HG02970 (cell line): ENCODE results near the gene C10orf71.

Source experiments
- ATAC-seq: cut with Tn5 transposase; IDR thresholded peaks from one replicate; pipeline ENCODE4 v1.9.1; 2021; ENCODE audit warnings: mild to moderate bottlenecking, moderate library complexity, moderate number of reproducible peaks; ENCODE audit not compliant: unreplicated experiment, low FRiP score

Gene C10orf71

GRCh38 chr10:49329146-49329505 lies 30.2 kb downstream of the C10orf71 start:
- no peak for ATAC-seq

GRCh38 chr10:49330127-49330665 lies 31.2 kb downstream of the C10orf71 start:
- ATAC-seq = no peak

DNA sequence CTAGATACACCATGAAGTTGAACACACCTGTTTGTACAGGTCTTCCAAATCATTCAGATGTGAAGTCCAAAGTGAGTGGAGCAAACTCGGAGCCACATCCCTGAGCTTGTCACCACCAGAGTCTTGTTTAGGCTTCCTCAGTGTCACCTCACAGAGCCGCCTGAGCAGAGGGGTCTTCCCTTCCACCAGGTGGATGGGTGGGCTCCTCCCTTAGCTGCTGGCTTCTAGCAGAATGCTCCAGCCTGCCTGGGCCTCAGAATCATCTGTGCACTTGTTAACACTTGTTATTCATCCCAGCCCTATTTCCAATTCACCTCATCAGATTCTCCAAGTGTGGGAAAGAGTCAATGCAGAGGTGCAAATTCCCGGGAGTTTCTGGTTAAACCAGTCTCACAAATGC lies 32.5 kb downstream of the C10orf71 start:
- ATAC-seq = no peak

- ATAC-seq = no peak
Observed at GRCh38 chr10:49332333-49332732, 33.4 kb downstream of the C10orf71 start.

DNA sequence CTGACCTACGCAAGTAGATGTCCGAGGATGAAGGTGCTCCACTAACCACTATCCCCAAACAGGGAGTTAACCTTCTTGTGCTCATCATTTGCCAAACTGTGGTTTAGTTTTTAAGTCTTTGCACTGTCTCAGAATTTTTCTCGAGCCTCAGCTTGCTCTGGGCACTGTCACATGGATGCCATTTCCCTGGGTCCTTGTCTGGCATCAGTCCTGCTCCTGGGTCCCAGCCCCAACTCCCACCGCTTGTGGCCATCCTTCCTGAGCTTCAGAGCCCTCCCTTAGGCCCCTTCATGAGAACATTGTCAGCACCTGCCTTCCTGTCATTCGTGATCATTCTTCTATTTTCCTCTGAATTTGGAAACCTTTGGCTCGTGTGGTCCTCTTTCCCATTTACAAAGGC lies 33.8 kb downstream of the C10orf71 start:
- ATAC-seq = no peak

DNA sequence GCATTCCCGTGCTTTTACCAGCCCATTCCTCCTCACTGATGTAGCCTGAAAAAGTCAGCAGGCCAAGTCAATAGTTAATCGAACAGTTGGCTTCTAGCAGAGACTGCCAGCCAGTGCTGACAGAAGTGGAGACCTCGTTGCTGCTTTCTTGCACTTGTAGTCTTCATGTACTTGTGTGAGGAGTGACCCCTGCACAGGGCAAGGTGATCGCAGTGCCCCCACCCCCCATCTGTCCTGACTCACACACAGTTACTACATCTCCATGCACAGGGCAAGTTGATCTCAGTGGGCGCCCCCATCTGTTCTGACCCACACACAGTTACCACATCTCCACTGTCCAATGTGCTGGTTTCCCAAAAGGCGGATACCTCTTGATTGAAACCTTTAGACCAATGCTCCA lies 34.2 kb downstream of the C10orf71 start:
- no peak for ATAC-seq

DNA sequence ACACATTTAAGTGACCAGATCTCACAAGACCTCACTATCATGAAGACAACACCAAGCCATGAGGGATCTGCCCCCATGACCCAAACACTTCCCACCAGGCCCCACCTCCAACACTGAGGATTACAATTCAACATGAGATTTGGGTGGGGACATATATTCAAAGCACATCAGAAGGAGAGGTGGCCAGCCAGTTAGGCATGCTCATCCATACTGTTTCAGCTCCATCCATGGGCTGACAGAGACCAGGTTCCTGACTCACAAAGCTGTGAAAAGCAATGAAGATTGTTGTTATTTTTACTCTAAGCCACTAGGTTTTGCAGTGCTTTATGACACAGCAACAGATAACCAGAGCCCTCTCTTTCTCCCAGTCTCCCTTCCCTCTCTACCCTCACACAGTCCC lies 36.0 kb downstream of the C10orf71 start:
- no peak for ATAC-seq

DNA sequence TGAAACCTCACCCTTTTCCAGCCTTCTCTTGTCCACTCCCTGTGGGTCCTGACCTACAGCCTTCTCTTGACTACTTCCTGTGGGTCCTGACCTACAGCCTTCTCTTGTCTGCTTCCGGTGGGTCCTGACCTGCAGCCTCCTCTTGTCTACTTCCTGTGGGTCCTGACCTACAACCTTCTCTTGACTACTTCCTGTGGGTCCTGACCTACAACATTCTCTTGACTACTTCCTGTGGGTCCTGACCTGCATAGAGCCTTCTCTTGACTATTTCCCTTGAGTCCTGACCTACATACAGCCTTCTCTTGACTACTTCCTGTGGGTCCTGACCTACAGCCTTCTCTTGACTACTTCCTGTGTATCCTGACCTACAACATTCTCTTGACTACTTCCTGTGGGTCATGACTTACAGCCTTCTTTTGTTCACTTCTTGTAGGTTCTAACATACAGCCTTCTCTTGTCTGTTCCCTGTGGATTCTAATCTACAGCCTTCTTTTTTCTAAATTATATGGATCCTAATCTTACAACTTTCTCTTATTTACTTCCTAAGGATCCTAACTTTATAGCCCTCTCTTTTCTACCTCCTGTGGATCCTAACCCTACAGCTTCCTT lies 36.5 kb downstream of the C10orf71 start:
- no peak for ATAC-seq

GRCh38 chr10:49338604-49339003 lies 39.6 kb downstream of the C10orf71 start:
- no peak for ATAC-seq

- no peak for ATAC-seq
Observed at GRCh38 chr10:49344840-49345239, 45.9 kb downstream of the C10orf71 start.

GRCh38 chr10:49347342-49347741 lies 48.4 kb downstream of the C10orf71 start:
- no peak for ATAC-seq

DNA sequence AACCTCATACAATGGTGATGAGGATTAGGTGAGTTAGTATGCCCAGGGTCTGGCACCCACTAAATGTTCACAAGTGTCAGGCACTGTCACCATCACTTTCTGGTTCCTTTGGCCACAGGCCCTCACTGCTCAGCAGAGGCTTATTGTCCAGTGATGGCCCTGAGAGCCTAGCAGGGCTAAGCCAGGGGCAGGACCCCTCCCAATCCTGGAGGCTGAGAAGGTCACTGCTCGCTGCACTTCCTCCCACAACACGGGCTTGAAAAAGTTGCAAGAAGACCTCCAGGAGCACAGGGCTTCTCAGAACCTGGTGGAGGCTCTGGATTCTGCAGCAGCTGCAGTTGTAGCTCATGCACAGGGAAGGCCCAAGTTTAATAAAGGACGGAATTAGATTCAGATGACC lies 48.9 kb downstream of the C10orf71 start:
- no peak for ATAC-seq

DNA sequence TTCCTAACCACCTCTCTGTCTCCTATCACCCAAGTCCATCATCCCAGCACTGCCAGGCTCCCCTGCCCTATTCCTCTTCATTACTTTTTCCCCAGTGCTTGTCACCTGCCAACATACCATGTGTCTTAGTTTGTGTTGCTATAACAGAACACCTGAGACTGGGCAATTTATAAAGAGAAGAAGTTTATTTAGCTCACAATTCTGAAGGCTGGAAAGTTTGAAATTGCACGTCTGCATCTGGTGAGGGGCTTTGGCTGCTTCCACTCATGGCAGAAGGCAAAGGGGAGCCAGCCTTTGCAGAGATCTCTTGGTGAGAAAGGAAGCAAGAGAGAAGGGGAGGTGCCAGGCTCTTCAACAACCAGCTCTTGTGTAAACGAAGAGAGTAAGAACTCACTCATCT lies 49.6 kb downstream of the C10orf71 start:
- ATAC-seq = no peak

DNA sequence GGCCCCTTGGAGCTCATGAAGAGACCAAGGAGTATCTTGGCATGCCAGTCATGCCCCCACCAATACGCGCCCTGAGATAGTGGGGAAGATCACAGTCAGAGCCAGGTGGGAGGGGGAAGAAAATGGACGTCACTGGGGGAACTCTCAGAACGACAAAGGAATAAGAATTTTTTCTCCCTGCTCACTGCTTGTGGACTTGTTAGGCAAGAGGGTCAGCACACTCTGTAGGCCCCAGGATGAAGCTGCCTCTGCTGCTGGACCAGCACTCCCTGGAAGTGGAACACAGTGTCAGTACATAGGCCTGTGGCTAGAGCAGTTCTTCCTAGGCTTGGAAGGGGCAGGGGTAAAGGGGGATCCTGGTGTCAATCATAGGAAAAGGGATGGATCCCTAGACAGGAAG lies 50.4 kb downstream of the C10orf71 start:
- ATAC-seq = no peak

- no peak for ATAC-seq
Observed at GRCh38 chr10:49350138-49350537, 51.2 kb downstream of the C10orf71 start.

DNA sequence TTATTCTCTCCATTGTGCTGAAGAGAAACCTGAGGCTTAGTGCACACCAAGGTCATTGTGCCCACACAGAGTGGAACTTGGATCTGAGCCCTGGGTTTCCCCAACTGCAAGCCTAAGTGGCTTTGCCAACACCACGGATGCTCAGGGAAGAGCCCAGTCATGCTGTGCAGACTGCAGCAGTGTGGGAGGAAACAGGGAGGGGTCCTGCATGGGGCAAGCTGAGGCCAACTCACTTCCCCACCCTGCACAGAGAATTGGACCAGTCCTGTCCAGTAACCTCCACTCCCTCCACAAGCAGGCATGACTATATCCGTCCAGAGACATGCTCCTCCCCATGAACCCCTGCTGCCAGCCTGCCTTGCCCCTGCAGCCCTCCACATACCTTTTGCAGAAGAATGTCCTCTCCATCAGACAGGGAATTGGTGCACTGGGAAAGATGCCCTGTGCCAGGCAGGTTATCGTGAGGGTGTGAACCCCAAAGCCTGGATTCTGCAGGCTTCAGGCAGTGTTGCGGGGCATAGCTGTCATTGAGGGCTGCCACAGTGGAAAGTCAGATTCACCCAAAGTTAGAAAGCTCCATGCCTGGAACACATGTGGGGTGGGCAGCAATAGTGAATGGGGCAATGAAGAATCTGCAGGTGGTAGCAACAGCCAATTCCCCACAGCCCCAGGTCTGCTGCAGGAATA lies 52.0 kb downstream of the C10orf71 start:
- ATAC-seq = no peak

- ATAC-seq = no peak
Observed at GRCh38 chr10:49351669-49352068, 52.7 kb downstream of the C10orf71 start.

DNA sequence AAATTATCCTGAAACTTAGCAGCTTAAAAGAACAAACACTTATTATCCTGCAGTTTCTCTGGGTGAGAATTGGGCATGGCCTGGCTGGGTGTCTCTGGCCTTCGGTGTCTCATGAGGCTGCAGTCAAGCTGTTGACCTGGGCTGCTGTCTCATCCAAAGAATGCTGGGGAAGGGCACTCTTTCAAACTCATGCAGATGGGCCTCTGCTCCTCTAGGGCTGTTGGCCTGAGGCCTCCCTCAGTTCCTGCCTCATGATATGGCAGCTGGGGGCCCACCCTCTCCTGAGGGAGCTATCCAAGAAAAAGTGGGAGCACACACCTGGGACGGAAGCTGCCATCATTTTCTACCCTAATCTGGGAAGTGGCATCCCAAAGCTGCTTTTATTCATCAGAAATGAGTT lies 53.4 kb downstream of the C10orf71 start:
- no peak for ATAC-seq

GRCh38 chr10:49353026-49353894 lies 54.3 kb downstream of the C10orf71 start:
- ATAC-seq = no peak

GRCh38 chr10:49353895-49354566 lies 55.1 kb downstream of the C10orf71 start:
- no peak for ATAC-seq

- no peak for ATAC-seq
Observed at GRCh38 chr10:49354593-49354992, 55.6 kb downstream of the C10orf71 start.
